ENCODE results near the gene PTX4.
"Not testable (repeated sequence)": the region's sequence is repeated elsewhere in the genome, so short reads cannot be mapped to it uniquely, and the experiment has no call there.

Gene PTX4

GRCh38 chr16:1469693-1470201 lies 19.0 kb downstream of the PTX4 start:
- Mint-ChIP-seq H3K27me3 (no peaks in the 10 kb centered on the region), H3K9me3 (no peaks in the 10 kb centered on the region), H3K4me3 (peak overlapping the region; percentile 30), H3K36me3 (ENCODE audit: low read depth) (no peaks in the 10 kb centered on the region), H3K4me1 (ENCODE audit: low read depth) (peaks cover 35% of the 10 kb centered on the region), H3K27ac (peak overlapping the region; percentile 79)

- H3K4me3 Mint-ChIP-seq; H3K9me3 Mint-ChIP-seq; H3K36me3 Mint-ChIP-seq (ENCODE audit: low read depth); H3K27ac Mint-ChIP-seq; H3K27me3 Mint-ChIP-seq: not testable (repeated sequence)
- peaks cover 33% of the 10 kb centered on the region for H3K4me1 Mint-ChIP-seq (ENCODE audit: low read depth)
Observed at GRCh38 chr16:1469141-1469540, 19.6 kb downstream of the PTX4 start.

- H3K4me3 Mint-ChIP-seq = no peak overlapping the region
- H3K4me1 Mint-ChIP-seq (ENCODE audit: low read depth) = peaks cover 28% of the 10 kb centered on the region
- no peaks in the 10 kb centered on the region for H3K27me3 Mint-ChIP-seq
- H3K36me3 Mint-ChIP-seq (ENCODE audit: low read depth) = no peaks in the 10 kb centered on the region
- no peaks in the 10 kb centered on the region for H3K9me3 Mint-ChIP-seq
- H3K27ac Mint-ChIP-seq = no peak overlapping the region
Observed at GRCh38 chr16:1468426-1468810, 20.3 kb downstream of the PTX4 start.

DNA sequence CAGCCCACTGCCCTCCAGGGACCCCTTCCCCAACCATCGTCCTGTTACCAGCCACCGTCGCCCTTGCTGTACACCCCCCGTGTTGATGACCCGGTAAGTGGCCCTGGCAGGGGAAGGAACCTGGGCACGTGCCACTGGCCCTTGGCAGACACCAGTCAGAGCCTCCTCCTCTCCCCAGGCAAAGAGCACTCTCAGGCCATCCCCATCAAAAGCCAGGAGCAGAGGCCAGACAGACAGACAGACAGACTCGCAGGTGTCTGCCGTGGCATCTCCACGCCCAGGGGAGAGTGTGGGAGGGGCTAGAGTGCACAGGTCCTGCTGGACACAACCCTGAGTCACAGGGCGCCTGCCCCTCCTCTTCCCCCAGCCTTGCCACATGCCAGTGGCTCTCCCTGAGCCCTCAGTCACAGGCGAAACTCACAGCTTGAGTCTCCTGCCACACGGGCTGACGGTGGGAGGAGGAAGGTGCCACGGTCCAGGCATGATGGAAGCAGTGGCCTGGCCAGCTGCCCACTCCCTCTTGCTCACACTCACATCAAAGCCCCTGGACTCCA lies 21.7 kb downstream of the PTX4 start:
- Mint-ChIP-seq H3K27ac (no peak overlapping the region), H3K4me3 (no peak overlapping the region), H3K4me1 (ENCODE audit: low read depth) (peaks cover 18% of the 10 kb centered on the region)

DNA sequence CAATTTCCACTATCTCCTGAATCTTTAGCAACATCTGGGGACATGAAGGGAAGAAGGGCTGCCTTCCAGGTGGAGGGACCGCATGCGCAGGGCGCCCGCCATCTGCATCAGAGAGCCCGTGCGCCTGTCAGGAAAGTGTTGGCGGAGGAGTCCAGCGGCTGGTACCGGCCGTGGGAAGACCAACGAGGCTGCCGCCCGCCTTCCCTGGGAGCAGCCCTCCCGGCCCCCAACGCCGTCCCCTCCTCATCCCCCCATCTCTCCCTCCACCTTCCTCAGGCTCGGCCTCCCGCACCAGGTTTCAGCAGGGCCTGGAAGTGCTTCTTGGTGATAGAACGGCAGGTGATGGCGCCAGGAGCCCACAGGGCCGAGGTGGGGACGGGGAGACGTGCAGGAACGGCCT lies 22.7 kb downstream of the PTX4 start:
- no peaks in the 10 kb centered on the region for H3K27me3 Mint-ChIP-seq
- no peak overlapping the region for H3K27ac Mint-ChIP-seq
- peaks cover 9% of the 10 kb centered on the region for H3K4me1 Mint-ChIP-seq (ENCODE audit: low read depth)
- H3K9me3 Mint-ChIP-seq = no peaks in the 10 kb centered on the region
- peaks cover 7% of the 10 kb centered on the region for H3K36me3 Mint-ChIP-seq (ENCODE audit: low read depth)
- no peak overlapping the region for H3K4me3 Mint-ChIP-seq

More for the DNA sequence above, 21.7 kb downstream of the PTX4 start:
- peaks cover 7% of the 10 kb centered on the region for H3K36me3 Mint-ChIP-seq (ENCODE audit: low read depth)
- no peaks in the 10 kb centered on the region for H3K9me3 Mint-ChIP-seq
- no peaks in the 10 kb centered on the region for H3K27me3 Mint-ChIP-seq

GRCh38 chr16:1465567-1465915 lies 23.2 kb downstream of the PTX4 start:
- Mint-ChIP-seq H3K27ac (no peak overlapping the region), H3K36me3 (ENCODE audit: low read depth) (peaks cover 7% of the 10 kb centered on the region), H3K27me3 (no peaks in the 10 kb centered on the region), H3K9me3 (no peaks in the 10 kb centered on the region), H3K4me3 (no peak overlapping the region), H3K4me1 (ENCODE audit: low read depth) (peaks cover 4% of the 10 kb centered on the region)

- H3K27me3 Mint-ChIP-seq = no peaks in the 10 kb centered on the region
- H3K4me1 Mint-ChIP-seq (ENCODE audit: low read depth) = no peaks in the 10 kb centered on the region
- peaks cover 7% of the 10 kb centered on the region for H3K36me3 Mint-ChIP-seq (ENCODE audit: low read depth)
- H3K9me3 Mint-ChIP-seq = no peaks in the 10 kb centered on the region
- H3K4me3 Mint-ChIP-seq = no peak overlapping the region
- no peak overlapping the region for H3K27ac Mint-ChIP-seq
Observed at GRCh38 chr16:1464894-1465566, 23.7 kb downstream of the PTX4 start.

GRCh38 chr16:1464196-1464893 lies 24.4 kb downstream of the PTX4 start:
- H3K27ac Mint-ChIP-seq = no peak overlapping the region
- peaks cover 7% of the 10 kb centered on the region for H3K36me3 Mint-ChIP-seq (ENCODE audit: low read depth)
- no peaks in the 10 kb centered on the region for H3K27me3 Mint-ChIP-seq
- H3K4me3 Mint-ChIP-seq = no peak overlapping the region
- no peaks in the 10 kb centered on the region for H3K9me3 Mint-ChIP-seq
- H3K4me1 Mint-ChIP-seq (ENCODE audit: low read depth) = no peaks in the 10 kb centered on the region

- peaks cover 11% of the 10 kb centered on the region for H3K36me3 Mint-ChIP-seq (ENCODE audit: low read depth)
- H3K27me3 Mint-ChIP-seq = no peaks in the 10 kb centered on the region
- peaks cover 8% of the 10 kb centered on the region for H3K4me1 Mint-ChIP-seq (ENCODE audit: low read depth)
- H3K9me3 Mint-ChIP-seq = no peaks in the 10 kb centered on the region
- H3K27ac Mint-ChIP-seq = no peak overlapping the region
- no peak overlapping the region for H3K4me3 Mint-ChIP-seq
Observed at GRCh38 chr16:1461146-1461545, 27.6 kb downstream of the PTX4 start.

GRCh38 chr16:1460602-1461138 lies 28.1 kb downstream of the PTX4 start:
- peaks cover 11% of the 10 kb centered on the region for H3K36me3 Mint-ChIP-seq (ENCODE audit: low read depth)
- H3K9me3 Mint-ChIP-seq = no peaks in the 10 kb centered on the region
- H3K4me1 Mint-ChIP-seq (ENCODE audit: low read depth) = peaks cover 8% of the 10 kb centered on the region
- H3K27me3 Mint-ChIP-seq = no peaks in the 10 kb centered on the region
- H3K4me3 Mint-ChIP-seq = no peak overlapping the region
- no peak overlapping the region for H3K27ac Mint-ChIP-seq

GRCh38 chr16:1459967-1460366 lies 28.8 kb downstream of the PTX4 start:
- Mint-ChIP-seq H3K36me3 (ENCODE audit: low read depth) (peaks cover 11% of the 10 kb centered on the region), H3K4me1 (ENCODE audit: low read depth) (peaks cover 8% of the 10 kb centered on the region), H3K27me3 (no peaks in the 10 kb centered on the region), H3K9me3 (no peaks in the 10 kb centered on the region), H3K27ac (no peak overlapping the region), H3K4me3 (no peak overlapping the region)

- Mint-ChIP-seq H3K4me1 (ENCODE audit: low read depth) (peaks cover 8% of the 10 kb centered on the region), H3K27ac (peak overlapping the region; percentile 52), H3K36me3 (ENCODE audit: low read depth) (peaks cover 11% of the 10 kb centered on the region), H3K4me3 (no peak overlapping the region), H3K27me3 (no peaks in the 10 kb centered on the region), H3K9me3 (no peaks in the 10 kb centered on the region)
Observed at GRCh38 chr16:1458977-1459341, 29.8 kb downstream of the PTX4 start.

DNA sequence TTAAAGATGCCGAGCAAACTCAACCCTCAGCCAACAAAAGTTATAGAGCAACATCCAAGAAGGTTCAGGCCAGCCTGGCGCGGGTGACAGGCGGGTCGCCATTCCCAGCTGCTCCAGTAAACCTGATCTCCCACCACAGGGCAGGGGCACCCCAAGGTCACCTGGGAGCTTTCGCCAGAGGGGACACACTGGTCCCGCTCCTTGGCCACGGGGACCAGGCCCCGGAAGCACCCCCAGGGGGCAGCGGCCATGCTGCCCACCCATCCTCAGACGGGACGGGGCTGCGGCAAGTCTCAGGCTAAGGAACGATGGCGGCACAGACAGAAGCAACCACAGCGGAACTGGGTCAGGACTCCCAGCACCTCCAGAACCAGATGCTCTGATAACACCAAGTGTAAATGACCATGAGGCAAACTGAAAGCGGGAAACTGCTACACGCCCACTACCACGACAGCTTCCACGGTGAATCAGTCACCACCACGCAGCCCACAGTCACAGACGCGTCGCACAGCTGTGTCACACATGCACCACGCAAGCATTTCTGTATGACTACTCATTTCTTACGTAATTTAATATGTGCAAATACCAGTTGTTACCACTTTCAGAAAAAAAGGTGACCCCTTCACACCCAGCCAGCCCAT lies 30.3 kb downstream of the PTX4 start:
- no peak overlapping the region for H3K4me3 Mint-ChIP-seq
- no peaks in the 10 kb centered on the region for H3K27me3 Mint-ChIP-seq
- no peak overlapping the region for H3K27ac Mint-ChIP-seq
- no peaks in the 10 kb centered on the region for H3K9me3 Mint-ChIP-seq
- peaks cover 8% of the 10 kb centered on the region for H3K4me1 Mint-ChIP-seq (ENCODE audit: low read depth)
- peaks cover 11% of the 10 kb centered on the region for H3K36me3 Mint-ChIP-seq (ENCODE audit: low read depth)

GRCh38 chr16:1457489-1458245 lies 31.1 kb downstream of the PTX4 start:
- H3K9me3 Mint-ChIP-seq = no peaks in the 10 kb centered on the region
- H3K36me3 Mint-ChIP-seq (ENCODE audit: low read depth) = peaks cover 7% of the 10 kb centered on the region
- H3K4me1 Mint-ChIP-seq (ENCODE audit: low read depth) = peaks cover 8% of the 10 kb centered on the region
- H3K4me3 Mint-ChIP-seq = no peak overlapping the region
- H3K27ac Mint-ChIP-seq = no peak overlapping the region
- H3K27me3 Mint-ChIP-seq = no peaks in the 10 kb centered on the region
